ENCODE data around the gene CD164L2.
A peak's percentile ranks its signal among the peaks of the same experiment; 100 is the strongest.

CD164L2 gene

DNA sequence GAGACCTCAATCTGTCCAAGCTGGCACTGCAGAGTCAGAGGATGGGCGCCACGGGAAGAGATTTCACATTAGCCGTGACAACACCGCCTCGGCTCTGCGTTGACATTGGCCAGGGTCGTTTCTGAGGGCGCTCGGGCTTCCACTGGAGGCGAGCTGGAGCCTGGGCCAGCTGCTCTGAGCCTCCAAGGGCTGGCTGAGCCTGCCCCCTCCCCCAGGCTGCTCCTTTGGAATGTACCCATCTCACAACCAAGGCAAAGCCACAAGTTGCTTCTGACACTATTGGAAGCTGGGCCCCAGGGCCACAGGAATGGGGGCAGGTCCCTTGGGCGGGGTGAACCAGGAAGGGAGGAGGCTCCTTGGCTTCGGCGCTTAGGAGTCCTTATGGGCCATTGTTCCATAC, 21.9 kb upstream of the CD164L2 start:
- DNase-seq (ENCODE audit: low read depth) = no peak

DNA sequence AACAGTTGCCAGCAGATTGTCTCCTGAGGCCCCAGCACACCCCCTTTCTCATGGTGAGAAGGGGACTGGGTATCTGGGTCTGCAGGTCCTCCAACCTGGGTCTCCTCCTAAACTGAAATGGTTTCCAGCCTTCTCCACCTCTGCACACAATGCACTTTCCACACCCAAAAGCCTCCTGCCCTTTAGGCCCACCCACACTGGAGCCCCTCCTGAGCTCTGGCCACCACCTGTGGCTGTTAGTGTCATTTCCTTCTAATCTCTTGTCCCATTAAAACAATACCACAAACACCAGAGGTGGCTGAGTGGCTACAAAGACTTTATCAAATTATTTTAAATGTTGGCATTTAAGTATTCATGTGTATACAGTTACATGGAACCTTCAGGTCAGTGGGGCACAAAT, 20.8 kb upstream of the CD164L2 start:
- DNase-seq (ENCODE audit: low read depth) = no peak

DNA sequence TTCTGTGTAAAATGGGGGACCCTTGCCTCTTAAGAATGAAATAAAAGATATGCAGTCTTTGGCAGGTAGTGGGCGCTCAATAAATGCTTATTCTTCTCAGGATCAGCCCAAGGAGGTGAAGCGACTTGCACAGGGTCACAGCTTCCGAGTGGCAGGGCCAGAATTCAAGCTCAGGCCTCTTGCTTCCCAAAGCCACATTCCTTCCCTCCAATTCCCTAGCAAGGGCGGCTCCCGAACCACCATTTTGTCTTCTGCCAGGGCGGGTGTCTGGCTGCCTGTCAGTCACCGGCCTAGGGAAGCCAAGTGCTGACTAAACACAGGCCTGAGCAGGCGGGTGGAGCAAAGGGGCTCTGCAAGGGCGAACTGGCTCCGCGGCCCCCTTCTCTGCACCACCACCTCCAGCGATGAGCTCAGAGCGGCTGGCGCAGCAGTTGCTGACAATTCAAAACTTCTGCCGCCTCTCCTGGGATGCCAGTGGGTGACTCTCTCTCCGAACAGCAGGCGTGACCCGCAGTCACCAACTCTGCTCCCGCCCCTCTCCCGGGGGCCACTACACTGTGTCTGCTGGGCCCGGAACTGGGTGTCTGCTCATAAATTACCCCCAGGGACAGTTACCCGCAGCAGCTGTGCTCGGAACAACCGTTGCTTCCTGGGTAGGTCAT, 20.1 kb upstream of the CD164L2 start:
- no peak for DNase-seq (ENCODE audit: low read depth)

DNA sequence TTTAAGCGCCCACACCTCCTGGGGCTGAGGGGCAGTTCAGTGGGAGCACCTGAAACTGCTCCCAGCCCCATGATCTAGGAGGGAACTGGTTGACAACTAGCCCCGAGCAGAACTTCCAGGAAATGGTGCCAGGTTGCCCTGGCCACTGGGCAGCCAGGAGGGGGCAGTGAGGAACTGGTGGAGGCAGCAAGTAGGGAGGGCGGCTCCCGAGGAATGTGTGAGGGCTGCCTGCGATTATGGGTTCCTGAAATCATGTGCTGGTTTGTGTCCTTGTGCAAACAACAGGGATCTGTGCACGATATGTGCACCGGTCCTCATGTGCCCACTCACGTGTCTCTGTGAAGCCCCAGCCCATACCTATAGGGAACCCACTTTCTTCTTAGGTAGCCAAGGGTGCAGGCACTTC, 19.2 kb upstream of the CD164L2 start:
- DNase-seq (ENCODE audit: low read depth) = no peak

DNA sequence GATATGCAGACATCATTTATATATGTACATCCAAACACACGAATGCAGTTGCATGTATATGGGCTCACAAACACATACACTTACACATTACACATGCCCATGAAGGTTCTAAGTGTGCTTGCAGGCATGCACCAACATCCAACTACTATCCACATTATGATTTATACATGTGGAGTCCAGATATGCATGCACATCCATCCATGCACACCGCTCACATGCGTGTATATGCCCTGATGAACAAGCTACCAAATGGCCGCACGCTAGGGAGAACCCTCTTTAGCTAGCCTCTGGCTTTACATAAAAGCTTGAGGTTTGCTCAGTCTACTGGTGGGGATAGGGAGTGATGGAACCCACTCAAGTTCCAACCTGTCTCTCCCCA, 17.8 kb upstream of the CD164L2 start:
- DNase-seq (ENCODE audit: low read depth) = no peak

DNA sequence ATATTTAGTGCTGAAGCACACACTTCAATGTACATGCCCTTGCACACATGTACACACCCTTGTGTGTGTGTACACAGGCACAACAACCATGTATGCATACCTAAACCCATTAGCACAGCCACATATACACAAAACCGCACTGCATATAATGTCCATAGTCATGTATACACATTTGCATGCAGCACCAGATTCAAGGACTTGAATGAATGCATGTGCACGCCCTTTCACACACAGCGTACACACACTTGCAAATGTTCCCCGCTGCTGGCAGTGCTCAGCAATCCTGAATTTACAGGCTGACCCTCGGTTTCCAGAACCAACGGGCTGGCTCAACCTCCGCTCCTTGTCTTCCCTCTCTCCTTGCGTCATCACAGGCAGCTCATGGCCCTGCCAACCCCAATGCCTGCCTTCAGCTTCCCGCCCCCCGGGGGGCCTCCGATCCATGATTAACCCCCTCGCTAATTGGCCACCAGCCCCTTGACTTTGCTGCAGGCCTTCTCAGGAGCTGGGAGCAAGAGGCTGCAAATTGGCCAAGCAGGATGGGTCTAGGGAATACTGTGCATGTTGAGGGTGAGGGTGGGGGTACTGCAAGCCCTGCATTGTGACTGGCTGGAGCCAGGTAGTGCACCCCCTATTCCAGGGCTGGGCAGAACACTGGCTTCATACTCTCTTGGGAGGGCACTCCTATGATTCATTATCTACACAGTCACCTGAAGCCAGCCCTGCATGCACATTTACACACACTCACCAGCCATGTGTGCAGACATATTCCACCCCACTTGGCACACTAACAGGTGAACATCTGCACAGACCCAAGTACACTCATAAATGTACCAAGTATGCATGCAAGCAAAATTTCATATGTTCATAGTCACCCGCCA, 17.2 kb upstream of the CD164L2 start:
- no peak for DNase-seq (ENCODE audit: low read depth)

DNA sequence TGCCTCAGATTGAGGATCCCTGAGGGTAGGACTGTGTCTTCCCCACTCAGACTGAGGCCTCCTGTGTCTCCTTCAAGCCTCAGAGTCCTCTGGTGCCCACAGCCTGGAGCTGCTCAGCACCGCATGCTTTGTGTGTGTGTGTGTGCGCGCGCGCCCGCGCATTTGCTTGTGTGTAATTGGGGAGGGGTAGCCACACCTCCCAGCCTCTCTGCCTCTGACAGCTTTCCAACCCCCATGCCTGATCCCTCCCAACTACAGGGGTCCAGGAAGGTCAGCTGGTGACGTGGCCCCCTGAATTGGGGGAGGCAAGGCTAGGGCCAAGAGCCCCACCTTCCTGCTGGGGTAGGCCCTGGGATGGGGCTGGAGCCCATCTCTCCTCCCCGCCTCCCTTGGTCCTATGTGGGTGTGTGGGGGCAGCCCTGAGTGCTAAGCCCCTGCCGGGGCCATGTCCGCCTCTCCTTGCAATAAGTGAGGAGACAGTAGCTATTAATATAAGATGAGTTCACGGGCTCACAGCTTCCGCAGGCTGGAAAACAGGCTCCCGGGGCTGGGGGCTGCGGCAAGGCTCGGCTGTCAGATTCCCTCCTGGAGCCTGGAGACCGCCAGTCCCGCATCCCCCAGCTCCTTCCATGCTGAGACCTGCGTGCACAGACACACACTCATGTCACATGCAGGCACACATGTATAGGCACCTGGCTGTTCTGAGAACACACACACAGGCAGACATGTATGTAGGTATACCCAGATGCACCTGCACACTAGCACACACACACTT, 16.3 kb upstream of the CD164L2 start:
- no peak for DNase-seq (ENCODE audit: low read depth)

DNA sequence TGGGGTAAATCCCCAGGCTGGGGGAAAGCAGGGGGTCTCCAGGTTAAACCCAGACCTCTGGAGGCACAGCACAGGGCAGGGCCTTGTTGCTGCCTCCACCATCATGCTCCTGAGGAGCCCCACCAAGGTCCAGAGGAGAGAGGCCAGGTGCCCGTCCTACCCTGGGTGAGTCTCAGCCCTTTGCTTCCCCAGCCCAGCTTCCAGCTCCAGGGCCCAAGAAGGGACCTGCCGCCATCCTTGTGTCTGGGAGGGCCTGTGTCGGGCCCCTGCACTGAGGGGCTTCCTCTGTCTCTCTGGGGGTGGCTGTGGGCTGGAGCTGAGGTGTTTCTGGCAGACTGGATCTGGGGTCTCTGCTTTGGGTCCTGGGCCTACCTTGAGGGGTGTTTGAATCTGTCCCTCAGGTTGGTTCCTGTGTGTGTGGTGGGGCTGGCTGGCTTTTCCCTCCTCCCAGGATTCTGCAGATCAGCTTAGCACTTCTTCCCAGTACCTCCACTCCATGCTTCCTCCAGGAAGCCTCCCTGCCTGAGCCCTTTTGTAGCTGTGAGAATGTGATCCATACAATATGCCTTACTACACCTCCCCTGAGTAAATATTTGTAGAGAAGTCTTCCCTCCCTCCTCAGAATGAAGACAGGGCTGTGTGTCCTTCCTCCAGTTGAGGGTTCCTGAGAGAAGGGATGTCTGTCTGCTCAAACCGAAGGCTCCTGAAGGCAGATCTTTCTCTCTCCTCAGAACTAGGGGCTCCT, 15.4 kb upstream of the CD164L2 start:
- no peak for DNase-seq (ENCODE audit: low read depth)

DNA sequence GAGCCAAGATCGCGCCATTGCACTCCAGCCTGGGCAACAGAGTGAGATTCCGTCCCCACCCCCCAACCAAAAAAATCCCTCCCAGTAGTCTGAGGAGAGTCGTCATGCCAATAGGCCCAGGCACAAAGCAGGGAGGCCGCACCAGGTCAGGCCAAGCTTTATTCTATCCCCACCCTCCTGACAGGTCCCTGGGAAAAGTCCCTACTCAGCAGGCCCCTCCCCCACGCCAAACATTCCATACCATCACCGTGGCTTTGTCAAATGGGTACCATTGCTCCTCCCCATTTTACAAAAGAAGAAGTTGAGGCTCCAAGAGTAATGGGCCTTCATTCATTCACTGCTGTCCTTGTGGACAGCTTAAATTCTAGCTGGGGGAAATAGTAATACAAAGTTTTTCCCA, 14.6 kb upstream of the CD164L2 start:
- DNase-seq (ENCODE audit: low read depth) = no peak

DNA sequence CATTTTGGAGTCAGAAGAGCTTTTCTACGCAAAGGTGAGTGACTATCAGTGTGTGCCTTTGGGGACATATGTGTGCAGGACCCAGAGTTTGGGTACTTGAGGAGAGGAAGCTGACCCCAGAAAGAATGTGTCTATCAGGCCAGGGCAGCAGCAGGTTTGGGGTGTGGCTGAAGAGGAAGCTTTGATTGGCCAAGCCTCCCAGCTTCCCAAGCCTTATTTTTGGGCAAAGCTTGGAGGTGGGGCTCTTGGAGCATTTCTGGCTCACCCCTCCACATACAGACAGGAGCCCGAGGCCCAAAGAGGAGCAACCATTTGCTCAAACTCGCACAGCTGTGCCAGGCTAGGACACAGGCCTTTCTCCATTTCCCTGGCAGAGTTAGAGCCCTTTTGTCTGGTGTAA, 14.0 kb upstream of the CD164L2 start:
- DNase-seq (ENCODE audit: low read depth) = no peak

DNA sequence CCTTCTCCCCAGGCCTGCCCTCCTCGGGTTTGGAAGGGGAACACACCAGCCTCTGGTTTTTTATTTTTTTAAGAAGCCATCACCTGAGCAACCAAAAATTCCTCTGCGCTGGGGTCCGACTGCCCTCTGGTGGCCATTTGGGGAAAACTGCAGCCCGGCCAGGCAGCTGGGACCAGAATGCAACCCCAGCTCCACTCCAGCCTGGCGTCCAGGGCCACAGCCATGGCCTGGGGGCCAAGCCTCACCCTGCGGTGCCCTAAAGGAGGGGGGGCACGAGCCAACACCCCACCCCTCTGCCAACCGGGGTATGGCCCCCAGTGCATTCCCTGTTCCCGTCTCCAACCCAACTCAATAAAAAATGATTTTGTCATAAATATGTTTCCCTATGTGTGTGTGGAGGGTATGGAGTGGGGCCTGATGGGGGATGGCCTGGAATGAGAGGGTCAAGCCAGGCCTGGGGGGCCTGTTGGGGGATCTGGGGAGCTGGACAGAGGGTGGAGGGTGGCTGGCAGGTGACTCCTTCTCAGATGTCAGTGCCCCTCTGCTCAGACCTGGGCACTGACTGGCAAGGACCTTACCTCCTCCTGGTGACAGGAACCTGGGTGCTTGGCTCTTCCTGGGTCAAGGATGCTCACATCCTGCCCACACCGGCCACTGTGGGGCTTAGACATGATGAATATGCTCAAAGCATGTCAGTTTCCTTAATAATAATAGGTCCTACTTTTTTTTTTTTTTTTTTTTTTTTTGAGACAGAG, 12.5 kb upstream of the CD164L2 start:
- DNase-seq (ENCODE audit: low read depth) = peak; percentile 69

DNA sequence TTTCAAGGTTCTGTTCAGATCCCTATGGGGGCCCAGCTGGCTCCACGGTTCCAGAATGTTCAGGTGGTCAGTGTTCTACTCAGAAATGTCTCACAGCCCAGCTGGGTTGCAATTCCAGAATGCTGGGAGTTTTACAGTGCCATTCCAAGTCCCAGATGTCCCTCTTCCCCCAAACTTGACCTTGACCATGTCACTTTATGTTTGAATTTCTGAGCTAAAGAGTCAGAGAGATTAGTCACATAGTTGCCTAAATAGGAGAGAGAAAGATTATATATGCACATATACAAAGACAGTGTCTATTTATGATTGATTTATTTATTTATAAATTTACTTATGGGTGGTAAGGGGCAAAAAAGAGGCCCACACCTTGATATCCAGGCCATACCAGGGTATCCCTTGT, 11.8 kb upstream of the CD164L2 start:
- no peak for DNase-seq (ENCODE audit: low read depth)

DNA sequence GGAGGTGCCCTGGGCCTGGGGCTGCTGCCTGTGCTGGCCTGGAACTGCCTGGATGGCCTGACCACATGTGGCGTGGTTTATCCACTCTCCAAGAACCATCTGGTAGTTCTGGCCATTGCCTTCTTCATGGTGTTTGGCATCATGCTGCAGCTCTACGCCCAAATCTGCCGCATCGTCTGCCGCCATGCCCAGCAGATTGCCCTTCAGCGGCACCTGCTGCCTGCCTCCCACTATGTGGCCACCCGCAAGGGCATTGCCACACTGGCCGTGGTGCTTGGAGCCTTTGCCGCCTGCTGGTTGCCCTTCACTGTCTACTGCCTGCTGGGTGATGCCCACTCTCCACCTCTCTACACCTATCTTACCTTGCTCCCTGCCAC, 11.1 kb upstream of the CD164L2 start:
- no peak for DNase-seq (ENCODE audit: low read depth)

DNA sequence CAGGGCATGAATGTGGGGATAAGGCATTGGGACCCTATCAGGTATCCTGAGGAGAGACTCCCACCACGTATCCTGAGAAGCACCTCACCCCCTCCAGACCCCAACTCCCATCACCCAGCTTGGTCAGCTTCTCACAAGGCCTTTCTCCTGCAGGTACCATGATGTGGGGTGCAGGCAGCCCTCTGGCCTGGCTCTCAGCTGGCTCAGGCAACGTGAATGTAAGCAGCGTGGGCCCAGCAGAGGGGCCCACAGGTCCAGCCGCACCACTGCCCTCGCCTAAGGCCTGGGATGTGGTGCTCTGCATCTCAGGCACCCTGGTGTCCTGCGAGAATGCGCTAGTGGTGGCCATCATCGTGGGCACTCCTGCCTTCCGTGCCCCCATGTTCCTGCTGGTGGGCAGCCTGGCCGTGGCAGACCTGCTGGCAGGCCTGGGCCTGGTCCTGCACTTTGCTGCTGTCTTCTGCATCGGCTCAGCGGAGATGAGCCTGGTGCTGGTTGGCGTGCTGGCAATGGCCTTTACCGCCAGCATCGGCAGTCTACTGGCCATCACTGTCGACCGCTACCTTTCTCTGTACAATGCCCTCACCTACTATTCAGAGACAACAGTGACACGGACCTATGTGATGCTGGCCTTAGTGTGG, 10.6 kb upstream of the CD164L2 start:
- DNase-seq (ENCODE audit: low read depth) = no peak

DNA sequence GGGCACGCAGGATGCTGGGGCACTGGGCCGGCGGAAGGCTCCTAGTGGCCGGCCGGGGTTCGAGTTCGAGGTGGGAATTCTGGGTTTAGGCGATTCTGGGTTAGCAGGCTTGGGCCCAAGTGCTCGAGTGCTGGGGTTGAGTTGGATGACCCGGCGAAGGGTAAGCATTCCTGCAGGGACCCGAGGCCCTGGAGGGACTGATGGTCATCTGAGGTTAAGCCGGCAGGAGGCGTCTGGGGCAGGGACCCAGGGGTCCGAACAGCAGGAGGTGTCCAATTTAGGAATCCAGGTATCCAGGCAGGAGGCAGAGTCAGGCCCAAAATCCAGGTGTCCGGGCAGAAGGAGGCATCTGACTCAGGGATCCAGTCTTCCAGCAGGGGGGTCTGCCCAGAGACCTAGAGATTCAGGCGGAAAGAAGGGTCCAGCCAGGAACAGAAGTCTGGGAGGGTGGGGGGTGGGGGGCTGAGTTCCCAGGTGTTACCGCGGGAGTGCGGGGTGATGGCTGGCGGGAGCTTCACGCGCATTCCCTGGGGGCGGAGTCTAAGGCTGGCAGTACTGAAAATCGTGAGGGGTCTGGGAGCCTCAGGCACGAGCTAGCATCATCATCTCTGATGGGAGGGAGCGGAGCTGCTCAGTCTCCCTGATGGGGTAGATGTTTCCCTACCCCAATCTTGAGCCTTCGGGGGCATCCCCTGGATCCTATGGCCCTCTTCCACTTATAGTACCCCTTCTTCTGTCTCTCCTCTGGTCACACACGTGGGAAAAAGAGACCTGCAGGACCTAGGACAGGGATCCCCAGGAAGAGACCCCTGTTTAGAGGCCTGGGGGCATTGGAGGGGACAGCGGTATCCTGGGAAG, 9.9 kb upstream of the CD164L2 start:
- no peak for DNase-seq (ENCODE audit: low read depth)

DNA sequence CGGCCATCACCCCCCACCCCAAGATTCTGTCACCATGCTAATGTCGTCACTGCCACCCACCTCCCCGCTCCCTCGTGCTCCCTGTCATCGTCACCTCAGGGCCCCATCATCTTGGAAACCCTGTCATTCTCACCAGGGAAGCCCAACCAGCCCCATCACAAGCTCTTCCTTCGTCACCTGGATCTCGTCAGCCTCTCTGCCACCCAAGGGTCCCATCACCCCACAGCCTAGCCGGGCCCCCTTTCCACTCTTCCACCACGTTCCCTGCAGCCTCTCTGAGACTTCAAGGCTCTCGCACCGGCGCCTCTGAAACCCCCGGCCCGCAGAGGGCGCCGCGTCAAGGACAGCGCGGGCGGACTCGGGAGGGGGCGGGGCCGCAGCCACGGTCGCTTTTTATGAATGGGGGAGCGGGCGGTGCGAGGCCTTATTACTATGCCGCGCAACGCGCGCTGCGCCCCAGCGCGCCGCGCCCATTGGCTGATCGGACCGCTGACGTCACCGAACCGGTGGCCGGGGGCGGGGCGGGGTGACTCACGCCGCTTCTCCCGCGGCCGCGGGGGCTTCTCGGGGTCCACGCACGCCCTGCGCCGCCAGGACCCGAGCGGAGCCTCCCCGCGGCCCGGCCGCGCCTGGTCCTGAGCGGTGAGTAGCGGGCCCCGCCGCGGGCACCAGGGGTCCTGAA, 9.1 kb upstream of the CD164L2 start, which contains the start of gene GPR3:
GPR3 (plus strand) TSS at position 527 of the 682 bp plus-strand sequence. CDS start 1,177 bp downstream, outside the sequence.
- peak; percentile 90 for DNase-seq (ENCODE audit: low read depth)

DNA sequence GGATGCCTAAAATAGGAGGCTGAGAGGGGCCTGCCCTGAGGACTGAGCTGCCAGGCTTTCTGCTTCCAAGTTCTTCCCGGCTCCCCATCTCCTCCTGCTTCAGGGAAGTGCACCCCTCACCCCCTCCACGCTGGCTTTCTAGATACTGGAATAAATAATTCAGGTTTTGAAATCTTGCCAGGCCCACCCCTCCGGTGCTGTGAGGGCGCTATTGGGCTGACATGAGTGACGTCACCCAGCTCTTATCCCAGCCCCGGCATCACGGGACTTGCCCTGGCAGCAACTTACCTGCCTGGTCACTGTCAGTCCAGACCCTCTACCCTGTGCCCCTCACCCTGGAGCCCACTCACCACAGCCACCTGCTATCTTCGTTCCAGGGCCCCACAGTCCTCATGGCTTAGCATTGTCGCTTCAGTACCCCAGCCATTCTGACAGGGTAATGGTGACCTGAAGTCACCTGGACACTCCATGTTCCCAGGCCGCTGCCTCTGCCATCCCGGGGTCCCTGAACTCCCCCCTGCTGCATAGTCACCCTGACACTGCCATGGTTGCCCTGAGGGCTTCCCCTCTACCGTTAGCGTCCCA, 8.5 kb upstream of the CD164L2 start:
- no peak for DNase-seq (ENCODE audit: low read depth)

DNA sequence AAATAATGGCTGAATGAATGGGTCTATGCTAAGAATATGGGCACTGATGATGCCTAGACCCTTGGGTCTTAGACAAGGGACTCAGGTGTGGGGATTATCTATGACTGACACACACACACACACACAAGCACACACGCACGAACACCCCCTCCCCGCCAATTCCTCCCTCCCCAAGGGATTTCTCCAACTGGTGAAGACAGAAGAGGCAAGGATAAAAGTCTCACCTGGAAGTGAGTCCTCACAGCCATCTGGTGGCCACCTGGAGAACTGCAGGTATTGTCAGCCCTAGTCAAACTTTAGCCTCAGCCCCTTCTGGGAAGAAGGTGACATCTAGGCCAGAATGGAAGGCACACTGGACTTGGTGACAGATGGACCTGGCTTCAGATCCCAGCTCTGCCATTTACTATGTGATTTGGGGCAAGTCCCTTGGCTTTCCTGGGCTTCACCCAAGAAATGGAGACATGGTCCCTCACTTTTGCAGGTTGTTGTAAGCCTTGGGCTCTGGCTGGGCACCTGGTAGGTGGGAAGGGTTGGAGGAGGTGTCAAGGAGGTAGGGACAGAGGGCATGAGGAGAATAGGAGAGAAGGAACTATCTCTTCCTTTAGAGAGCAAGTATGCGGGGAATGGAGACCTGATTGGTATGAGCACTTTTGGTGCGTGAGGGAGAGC, 5.3 kb upstream of the CD164L2 start:
- peak; percentile 75 for DNase-seq (ENCODE audit: low read depth)
